AG09309 (cell line): ENCODE results near the gene KDM2B.

Experiments
- DNase-seq: peaks from one replicate; pipeline ENCODE4 v3.0.0-alpha.2; 2010; ENCODE audit warnings: low read depth
- H3K4me3 ChIP-seq: 2 replicates; pipeline ENCODE4 v1.5.1; 2011; ENCODE audit warnings: mild to moderate bottlenecking, low read depth, low read length, moderate library complexity; ENCODE audit not compliant: control insufficient read depth
- CTCF ChIP-seq: IDR thresholded peaks from 2 replicates; pipeline ENCODE4 v1.5.1; 2011; ENCODE audit warnings: mild to moderate bottlenecking, low read depth, low read length, inconsistent platforms; ENCODE audit not compliant: insufficient read depth, control insufficient read depth; ENCODE audit errors: missing control alignments

KDM2B gene

GRCh38 chr12:121466794-121467637 is 113.8 kb downstream of the KDM2B start:
- DNase-seq, result peak; percentile 23
- TF ChIP-seq CTCF, result no peak
- peak overlapping the region; percentile 47 for H3K4me3 ChIP-seq

- no peak for DNase-seq
- peak overlapping the region; percentile 47 for H3K4me3 ChIP-seq
- TF ChIP-seq CTCF, result no peak
Observed at GRCh38 chr12:121465921-121466793, 114.7 kb downstream of the KDM2B start.

GRCh38 chr12:121464331-121464730 is 116.5 kb downstream of the KDM2B start:
- TF ChIP-seq CTCF, result no peak
- DNase-seq, result no peak
- H3K4me3 ChIP-seq, result no peak overlapping the region

- DNase-seq, result no peak
- TF ChIP-seq CTCF, result no peak
- no peak overlapping the region for H3K4me3 ChIP-seq
Observed at GRCh38 chr12:121461048-121461447, 119.8 kb downstream of the KDM2B start.

DNA sequence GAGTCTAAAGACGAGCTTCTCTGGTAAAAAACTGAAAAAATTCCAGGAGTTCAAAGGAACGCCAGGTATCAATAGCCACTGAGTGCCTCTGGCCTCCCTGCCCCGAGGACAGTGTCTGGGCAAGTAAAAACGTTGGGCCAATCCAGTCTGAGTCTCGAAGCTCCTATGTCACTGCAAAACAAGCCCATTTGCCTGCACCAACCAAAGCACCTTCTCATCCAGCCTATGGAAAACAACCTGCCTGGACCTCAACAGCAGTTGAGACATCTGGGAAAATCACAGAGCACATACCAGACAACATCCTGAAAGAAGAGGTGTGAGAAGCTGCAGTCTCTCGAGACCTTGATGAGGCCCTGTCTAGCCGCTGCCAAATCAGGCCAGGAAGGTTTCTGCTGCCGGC is 124.3 kb downstream of the KDM2B start:
- no peak for TF ChIP-seq CTCF
- no peak for DNase-seq
- H3K4me3 ChIP-seq, result no peak overlapping the region

- no peak overlapping the region for H3K4me3 ChIP-seq
- no peak for DNase-seq
- TF ChIP-seq CTCF, result no peak
Observed at GRCh38 chr12:121455766-121456420, 124.9 kb downstream of the KDM2B start.
